Mucosa of descending colon (tissue), 3 donors: Measurements from ENCODE around the gene PROX1. TPM values are rescaled to one million over a fixed set of nuclear protein-coding genes. Genes with fewer than 3 reads are reported as not detected.

Source experiments
- ATAC-seq: fragments of 200-7000 bp; cut with Tn5 transposase; one replicate; pipeline ENCODE4 v1.9.1; 2020; ENCODE audit warnings: mild to moderate bottlenecking, moderate library complexity
- DNase-seq, 3 donors: peaks; one replicate each; pipeline ENCODE4 v3.0.0-alpha.2; 2020
- H3K36me3 ChIP-seq: fragments of 200-600 bp; one replicate; pipeline ENCODE4 v1.8.0; 2021; ENCODE audit warnings: low read depth, mild to moderate bottlenecking
- H3K4me1 ChIP-seq: fragments of 200-600 bp; one replicate; pipeline ENCODE4 v1.8.0; 2021; ENCODE audit warnings: low read depth, mild to moderate bottlenecking
- H3K4me3 ChIP-seq: fragments of 200-600 bp; one replicate; pipeline ENCODE4 v1.8.0; 2021; ENCODE audit warnings: mild to moderate bottlenecking
- H3K9me3 ChIP-seq: fragments of 200-600 bp; one replicate; pipeline ENCODE4 v1.8.0; 2021; ENCODE audit warnings: mild to moderate bottlenecking
- CTCF ChIP-seq: fragments of 200-600 bp; IDR thresholded peaks from one replicate; pipeline ENCODE4 v1.8.0; 2022; ENCODE audit warnings: antibody characterized with exemption, mild to moderate bottlenecking
- intact Hi-C, 2 donors: fragments of 100-400 bp; cut with DNase I in 1 of 2; cut with micrococcal nuclease in 1 of 2; formaldehyde crosslinking; loops; one replicate each; pipeline versions ENCODE4 v1.11.0 to v1.11.1; 2022; cut with DNase I, micrococcal nuclease
- total RNA-seq, 3 donors: library from RNA; stranded (reverse); fragmentation: NEBNext Ultra II Directional in 2 of 3; extraction: Animal tissue kit (Norgen Biotek cat#: 25700) in 2 of 3; gene quantifications; one replicate each; pipeline versions ENCODE4 v1.2.1 to v1.2.4, GENCODE V29; 2021 to 2023
- donor health status: DM: no; HTN: no; CAD: no; lungs with moderate emphysema.
- donor health status: DM: no; HTN: no; CAD: no.
- donor health status: DM: no; HTN: yes; CAD: no.

PROX1 gene
- total RNA-seq, 3 donors from 2014 or later = 17.6 to 31.5 (median 19.2) TPM

DNA sequence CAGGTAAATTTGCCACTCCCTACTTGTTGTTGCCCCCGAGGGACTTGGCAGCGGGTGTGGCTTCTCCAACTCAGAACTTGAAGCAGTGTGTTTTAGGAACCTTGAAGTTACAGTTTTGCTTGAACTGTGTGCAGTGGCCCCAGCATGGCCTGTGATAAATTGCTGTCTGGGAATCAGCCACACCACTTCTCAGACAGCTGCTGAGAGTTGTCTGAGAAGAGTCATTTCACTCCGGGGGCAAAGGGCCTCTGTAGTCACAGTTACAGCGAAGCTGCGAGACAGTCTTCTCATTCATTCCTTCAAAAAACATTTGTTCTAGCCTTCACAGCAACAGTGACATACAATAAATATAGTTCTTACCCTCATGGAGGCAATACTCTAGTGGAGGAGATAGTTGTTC is 70.3 kb downstream of the PROX1 start:
- intact Hi-C loops = no loop called here
- TF ChIP-seq CTCF = no peak
- no peaks in the 10 kb centered on the region for H3K9me3 ChIP-seq
- H3K36me3 ChIP-seq = no peaks in the 10 kb centered on the region
- no peak for ATAC-seq
- no peak overlapping the region for H3K4me3 ChIP-seq
- DNase-seq = no peak
- no peaks in the 10 kb centered on the region for H3K4me1 ChIP-seq

DNA sequence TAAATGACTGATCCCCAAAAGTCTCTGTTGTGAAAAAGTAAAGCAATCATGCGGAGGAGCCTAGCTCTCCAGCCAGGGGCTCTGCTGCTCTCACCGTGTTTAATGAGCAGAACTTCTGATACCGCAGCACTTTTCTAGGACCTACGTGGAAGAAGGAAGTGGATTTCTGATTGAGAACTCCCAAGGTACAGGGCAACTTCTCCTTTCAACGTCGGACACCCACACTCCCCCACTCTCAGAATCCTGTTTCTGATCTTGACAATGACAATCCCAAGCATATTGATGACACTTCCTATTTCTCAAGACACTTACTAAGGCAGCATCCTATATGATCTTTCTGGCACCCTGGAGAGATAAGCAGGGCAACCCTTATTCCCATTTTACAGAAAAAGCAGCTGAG is 78.4 kb downstream of the PROX1 start:
- no peak overlapping the region for H3K4me3 ChIP-seq
- H3K36me3 ChIP-seq = no peaks in the 10 kb centered on the region
- TF ChIP-seq CTCF = no peak
- H3K4me1 ChIP-seq = no peaks in the 10 kb centered on the region
- intact Hi-C loops = no loop called here
- no peaks in the 10 kb centered on the region for H3K9me3 ChIP-seq
- DNase-seq (no peak), ATAC-seq (no peak)

DNA sequence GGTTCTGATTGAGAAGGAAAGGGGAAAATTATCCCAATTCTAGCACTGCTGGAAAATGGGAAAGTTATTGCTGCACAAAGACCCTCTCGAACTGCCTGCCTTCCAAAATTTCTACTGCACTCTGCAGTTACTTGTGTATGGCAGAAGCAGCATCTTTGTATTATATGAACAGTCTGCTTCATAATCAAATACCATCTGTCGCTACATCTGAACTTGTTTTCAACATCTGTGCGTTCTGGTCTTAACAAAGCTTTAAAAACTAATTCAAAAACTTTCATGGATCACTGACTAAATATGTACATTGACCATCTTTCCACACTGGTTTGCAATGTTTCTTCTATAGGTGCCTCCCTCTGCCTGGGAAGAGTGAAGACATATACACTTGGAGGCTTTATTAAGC is 79.2 kb downstream of the PROX1 start:
- no peaks in the 10 kb centered on the region for H3K4me1 ChIP-seq
- H3K9me3 ChIP-seq = no peaks in the 10 kb centered on the region
- no peak overlapping the region for H3K4me3 ChIP-seq
- H3K36me3 ChIP-seq = no peaks in the 10 kb centered on the region
- ATAC-seq (no peak), DNase-seq (no peak)
- intact Hi-C loops = no loop called here
- no peak for TF ChIP-seq CTCF

DNA sequence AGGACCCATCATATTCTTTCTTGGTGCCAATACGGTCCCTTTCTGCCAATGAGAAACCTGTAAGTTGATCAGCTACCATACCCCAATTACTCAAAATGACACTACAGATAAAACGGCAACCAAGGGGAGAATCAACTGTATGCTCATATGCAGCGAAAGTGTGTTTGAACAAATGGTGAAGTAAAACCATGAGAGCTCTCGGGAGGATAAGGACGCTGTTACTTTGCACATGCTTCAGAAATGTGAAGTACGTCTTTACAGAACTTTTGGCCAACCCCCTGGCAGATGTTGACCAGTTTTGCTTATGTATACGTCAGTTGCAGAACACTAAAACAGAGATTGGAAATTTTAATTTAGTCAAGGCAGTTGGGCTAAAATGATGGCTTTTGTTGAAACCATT is 79.6 kb downstream of the PROX1 start:
- no peaks in the 10 kb centered on the region for H3K4me1 ChIP-seq
- no peak overlapping the region for H3K4me3 ChIP-seq
- intact Hi-C loops = no loop called here
- no peak for TF ChIP-seq CTCF
- ATAC-seq = no peak
- no peak for DNase-seq
- no peaks in the 10 kb centered on the region for H3K36me3 ChIP-seq
- no peaks in the 10 kb centered on the region for H3K9me3 ChIP-seq

GRCh38 chr1:214067853-214068703 is 80.3 kb downstream of the PROX1 start:
- no peak for TF ChIP-seq CTCF
- Histone ChIP-seq H3K36me3 (no peaks in the 10 kb centered on the region), H3K9me3 (no peaks in the 10 kb centered on the region), H3K4me3 (no peak overlapping the region), H3K4me1 (no peaks in the 10 kb centered on the region)
- ATAC-seq = no peak
- intact Hi-C loops = no loop called here
- no peak for DNase-seq
